Stimulated activated CD4-positive, alpha-beta T cell treated with anti-CD3 and anti-CD28 coated beads, Interleukin-4, amount 100 ng/mL, for 48 hours (primary cell): ENCODE data around the gene FBXW7.

Experiments used
- DNase-seq, 2 donors: peaks; one replicate each; pipeline ENCODE4 v3.0.0-alpha.2; 2020; ENCODE audit warnings: low read depth in 2 of 2

The FBXW7 gene

DNA sequence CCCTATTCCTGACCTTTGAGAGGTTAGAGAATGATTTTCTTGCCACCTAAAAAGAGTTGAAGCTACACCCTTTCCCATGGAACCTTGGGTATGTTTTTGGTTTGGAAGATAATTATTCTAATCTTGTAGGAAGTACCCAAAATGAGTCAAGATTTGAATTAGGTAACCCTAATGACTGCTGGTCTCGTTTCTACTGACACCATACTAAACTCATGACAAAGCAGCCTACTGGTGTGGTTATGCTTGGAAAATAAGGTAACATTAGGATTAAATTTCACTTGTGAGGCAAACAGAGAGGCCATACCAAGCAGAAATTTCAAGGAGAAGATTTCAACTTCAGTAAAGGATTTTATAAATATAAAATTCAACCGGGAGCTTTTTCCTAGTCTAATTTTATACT is 107.9 kb downstream of the FBXW7 start:
- no peak for DNase-seq

DNA sequence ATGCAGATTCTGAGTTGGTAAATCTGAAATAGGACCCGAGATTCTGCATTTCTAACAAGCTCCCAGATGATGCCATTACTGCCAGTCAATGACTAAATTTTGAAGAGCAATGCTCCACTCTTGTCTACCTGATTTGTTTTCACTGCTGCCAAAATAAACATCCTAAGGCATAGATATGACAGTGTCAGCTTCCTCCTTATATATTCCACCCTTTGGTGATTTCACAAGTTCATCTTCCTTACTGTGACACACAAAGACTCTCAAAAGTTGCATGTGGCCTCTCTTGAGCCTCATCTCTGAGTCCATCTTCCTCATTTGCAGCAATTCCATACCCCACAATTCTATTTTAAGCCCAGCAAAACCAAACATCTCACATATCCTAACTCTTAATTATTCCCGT is 110.9 kb downstream of the FBXW7 start:
- no peak for DNase-seq

DNA sequence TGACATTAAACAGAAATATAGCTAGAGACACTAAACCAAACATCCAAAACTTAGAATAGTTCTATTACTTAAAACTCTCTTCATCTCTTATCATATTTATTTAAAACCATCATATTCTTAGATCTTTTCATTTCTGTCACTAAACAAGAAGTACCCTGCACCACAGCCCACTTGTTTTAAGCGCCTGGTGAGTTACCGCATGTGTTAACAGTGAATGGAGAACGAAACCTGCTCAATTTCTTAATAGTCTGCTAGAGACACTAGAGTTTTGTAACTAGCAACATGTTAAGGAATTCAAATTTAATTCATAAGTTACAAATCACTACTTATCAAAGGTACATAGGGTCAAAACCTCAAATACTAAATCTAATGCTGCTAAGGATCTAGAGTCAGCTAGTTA is 111.5 kb downstream of the FBXW7 start:
- no peak for DNase-seq

DNA sequence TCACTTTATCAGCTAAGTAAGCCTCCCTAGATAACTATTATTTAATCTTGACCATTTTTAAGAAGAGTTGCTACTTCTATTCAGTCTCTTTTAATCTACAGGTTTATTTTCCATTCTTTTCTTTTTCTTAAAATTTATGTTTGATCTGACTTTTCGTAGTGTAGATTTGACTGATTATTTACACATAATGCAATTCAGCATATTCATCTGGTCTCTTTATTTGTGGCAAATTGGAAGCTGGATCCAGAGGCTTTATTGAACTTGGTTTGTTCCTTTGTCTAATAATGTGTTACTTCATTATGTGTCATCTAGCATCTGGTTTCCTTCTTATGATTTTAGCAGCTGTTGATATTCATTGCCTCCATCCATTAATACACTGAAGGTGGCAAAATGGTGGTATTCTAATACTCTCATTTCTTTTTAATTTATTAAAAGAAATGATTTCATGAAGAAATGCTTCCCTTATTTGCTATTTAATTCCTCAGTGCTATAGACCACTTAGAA is 113.0 kb downstream of the FBXW7 start:
- DNase-seq = no peak

DNA sequence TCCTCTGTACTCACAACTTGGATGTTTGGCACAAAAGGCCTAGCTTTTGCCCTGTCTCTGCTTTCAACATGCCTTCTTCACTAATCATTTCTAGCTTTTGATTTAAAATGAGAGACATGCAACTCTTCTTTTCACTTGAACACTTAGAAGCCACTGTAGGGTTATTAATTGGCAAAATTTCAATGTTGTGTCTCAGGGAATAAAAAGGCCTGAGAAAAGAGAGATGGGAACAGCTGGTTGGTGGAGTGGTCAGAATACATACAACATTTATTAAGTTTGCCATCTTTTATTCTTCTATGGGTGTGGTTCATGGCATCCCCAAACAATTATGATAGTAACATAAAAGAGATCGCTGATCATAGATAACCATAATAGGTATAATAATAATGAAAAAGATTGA is 114.3 kb downstream of the FBXW7 start:
- DNase-seq = no peak

DNA sequence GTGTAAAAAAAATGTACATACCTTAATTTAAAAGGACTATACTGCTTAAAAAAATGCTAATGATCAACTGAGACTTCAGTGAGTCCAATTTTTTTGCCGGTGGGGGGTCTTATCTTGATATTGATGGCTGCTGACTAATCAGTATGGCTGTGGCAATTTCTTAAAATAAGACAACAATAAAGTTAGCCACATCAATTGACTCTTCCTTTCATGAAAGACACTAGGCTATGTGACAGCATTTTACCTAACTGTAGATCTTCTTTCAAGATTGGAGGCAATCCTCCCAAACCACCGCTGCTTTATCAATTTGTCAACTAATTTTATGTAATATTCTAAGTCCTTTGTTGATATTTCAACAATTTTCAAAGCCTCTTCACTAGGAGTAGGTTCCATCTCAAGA is 116.1 kb downstream of the FBXW7 start:
- no peak for DNase-seq

DNA sequence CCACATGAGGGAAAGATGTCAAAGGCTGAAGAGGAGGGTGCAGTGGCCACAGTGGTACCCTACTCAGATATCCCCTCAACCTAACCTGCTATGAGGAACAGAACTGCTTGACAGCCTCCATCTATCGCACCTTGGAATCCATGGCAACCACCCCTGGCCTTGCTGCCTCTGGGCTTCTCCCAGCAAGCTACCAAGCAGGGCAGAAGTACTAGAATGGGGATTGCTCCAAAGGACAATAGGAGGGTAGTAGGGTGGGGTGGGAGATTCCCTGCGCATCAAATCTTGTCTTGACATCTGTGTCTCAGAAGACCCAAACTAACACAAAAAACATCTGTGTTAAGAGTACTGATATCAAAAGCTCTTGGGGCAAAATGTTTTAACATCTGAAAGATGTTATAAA is 118.2 kb downstream of the FBXW7 start:
- no peak for DNase-seq

DNA sequence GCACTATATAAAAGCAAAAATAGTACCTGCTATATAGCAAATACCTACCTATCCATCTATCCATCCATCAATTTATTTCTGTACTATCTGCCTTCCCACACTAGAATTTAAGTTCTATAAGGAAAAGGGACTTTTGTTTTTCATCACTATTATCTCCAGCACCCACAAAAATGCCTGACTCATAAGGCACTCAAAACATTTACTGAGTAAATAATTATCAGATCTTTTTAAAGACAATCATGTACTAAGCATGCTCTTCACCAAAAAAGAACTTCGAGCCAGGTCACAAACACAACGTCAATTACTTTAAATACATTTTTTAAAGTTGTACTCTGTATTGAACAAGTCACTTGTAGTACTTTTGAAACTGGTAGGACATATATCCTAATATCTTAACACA is 119.9 kb downstream of the FBXW7 start:
- no peak for DNase-seq

DNA sequence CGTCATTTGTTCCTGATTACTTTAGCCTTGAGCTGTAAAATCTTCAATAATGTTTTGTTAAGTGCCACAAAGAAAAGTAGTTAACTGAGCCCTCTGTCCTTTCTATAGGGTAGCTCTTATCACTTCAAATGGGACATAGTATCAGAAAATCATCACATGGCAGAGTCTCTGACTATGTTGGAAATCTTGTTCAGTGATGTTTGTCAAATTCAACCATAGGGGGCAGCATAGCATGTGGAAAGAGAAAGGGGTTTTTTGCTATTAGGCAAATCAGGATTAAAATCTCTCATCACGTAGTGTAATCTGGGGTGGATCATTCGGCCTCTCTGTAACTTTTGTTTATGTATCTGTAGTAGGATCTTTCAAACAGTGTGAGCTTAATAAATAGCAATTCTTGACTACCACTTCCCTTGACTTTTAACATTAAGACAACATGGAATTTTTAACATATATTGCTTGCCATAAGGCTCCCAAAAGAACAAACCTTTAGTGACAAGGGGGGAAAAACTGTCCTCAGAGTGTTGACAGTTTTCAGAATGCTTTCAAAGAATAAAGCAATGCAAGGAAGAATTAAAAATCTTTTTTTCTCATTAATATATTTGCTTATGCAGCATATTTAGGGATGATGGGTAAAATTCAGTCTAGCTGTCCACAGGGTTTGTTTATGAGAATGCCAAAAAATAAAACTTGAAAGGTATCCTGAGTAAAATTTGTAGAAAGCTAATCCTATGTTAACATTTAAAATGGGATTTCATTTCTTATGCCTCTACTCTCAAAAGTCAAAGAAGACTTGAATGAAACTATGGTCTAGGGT is 127.2 kb downstream of the FBXW7 start:
- DNase-seq = no peak

DNA sequence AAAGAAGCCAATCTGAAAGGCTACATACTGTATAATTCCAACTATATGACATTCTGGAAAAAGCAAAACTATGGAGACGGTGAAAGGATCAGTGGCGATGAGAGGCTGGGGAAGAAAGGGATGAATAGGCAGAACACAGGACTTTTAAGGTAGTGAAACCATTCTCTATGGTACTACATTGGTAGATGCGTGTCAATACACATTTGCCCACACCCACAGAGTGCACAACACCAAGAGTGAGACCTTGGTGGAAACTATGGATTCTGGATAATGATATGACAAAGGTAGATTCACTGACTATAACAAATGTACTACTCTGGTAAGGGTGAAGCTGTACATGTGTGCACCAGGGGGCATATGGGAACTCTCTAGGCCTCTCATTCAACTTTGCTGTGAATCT is 134.5 kb downstream of the FBXW7 start:
- no peak for DNase-seq

DNA sequence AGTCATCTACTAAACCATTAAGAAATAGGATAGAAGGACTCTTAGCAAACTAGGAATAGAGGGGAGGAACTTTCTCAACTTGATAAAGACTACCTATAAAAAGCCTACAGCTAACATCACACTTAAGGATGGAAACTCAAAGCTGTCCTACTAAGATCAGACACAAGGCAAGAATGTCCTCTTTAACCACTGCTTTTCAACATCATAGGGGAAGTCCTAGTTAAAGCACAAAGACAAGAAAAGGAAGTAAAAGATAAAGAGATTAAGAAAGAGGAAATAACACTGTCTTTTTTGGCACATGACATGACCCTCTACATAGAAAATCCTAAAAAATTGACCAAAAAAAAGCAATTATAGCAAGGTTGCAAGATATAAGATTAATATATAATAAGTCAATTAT is 136.6 kb downstream of the FBXW7 start:
- DNase-seq = no peak

DNA sequence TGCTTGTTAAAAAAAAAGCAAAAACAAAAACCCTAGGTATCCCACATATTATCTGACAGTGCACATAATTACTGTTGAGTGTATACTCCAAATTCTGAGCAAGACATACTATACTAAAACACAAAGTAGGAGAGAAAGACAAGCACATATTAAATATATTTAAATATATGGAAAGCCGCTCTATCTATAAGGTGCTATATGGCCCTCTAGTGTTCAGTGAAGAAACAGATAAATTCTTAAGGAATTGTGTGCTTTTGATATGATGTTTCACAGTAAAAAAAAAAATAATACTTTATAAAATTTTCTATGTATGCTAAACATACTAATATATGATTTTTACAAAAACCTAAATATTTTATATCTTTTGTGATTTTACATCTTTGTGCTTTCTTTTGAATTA is 137.8 kb downstream of the FBXW7 start:
- DNase-seq = no peak

DNA sequence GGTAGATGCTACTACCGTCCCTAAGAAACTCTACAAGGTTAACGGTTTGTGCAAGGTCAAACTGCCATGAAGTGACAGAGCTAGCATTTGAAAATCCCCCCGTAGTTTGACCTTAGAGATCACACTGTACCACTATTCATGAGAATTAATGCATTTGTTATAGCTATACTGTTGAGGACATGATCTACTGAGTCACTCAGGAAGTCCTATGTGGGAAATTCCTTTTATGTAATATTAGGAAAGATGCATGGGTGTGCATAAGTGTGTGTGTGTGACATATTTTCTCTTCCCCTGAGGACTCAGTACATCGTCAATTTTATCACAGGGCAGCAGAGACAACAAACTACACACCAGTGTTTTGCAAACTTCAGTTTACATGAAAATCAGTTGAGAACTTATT is 141.1 kb downstream of the FBXW7 start:
- DNase-seq = no peak

DNA sequence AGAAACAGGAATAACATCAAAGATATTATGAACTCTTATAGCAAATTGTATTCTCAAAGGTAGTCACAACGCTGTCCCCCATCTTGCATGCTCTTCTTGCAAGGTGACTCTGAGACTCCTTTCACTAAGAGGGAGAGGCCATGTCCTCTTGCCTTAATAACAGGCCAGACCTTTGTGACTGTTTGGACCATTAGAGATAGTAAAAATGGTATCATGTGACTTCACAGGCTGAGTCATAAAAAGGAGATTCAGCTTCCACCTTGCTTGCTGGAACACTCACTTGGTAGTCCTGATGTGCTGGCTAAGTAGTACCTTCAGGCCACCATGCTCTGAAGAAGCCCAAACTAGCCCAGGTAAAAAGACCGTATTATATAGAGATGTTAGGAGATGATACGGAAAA is 143.8 kb downstream of the FBXW7 start:
- DNase-seq = no peak

DNA sequence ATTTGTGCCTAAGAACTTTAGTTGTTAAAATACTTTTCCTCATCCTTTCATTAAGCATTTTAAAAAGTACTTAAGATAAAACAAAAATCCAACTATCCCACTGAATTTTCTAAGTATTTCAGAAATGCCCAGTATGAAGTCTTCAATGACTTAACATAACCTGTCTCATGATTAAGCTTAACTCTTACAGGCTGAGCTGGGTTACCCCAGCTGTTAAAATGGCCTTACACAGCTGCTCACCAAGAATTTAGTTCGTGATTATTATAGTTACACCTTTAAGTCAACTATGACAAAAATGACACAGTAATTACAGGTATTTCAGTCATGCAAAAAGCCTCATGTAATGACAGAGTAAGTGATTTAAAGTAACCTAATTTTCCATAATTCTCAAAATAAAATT is 145.7 kb downstream of the FBXW7 start:
- DNase-seq = no peak

DNA sequence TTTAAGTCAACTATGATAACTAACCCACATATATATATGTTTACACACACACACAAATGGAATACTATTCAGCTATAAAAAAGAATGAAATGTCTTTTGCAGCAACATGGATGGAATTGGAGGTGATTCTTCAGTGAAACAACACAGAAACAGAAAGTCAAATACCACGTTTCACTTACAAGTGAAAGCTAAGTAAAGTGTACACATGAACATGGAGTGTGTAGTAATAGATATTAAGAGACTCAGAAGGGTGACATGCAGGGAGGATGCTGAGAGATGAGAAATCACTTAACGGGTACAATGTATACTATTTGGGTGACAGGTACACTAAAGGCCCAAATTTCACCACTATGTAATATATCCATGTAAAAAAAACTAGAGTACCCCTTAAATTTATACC is 146.5 kb downstream of the FBXW7 start:
- DNase-seq = no peak

DNA sequence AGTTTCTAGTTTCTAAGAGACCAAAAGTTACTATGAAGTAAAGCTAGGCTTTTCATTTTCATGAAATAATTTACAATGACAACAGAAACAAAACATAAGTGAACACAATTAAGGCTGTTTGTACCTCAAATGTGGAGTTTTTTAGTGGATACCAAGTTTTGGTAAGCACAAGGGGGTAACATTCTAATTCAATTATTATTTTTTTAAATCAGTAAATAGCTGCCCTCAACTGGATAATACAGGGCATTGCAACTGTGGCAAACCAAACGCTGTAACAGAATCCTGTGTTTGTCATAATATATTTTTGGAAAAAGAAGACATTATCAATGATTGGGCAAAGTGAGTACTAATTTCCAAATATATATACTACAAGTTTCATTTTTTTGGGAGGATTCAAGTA is 150.3 kb downstream of the FBXW7 start:
- no peak for DNase-seq

DNA sequence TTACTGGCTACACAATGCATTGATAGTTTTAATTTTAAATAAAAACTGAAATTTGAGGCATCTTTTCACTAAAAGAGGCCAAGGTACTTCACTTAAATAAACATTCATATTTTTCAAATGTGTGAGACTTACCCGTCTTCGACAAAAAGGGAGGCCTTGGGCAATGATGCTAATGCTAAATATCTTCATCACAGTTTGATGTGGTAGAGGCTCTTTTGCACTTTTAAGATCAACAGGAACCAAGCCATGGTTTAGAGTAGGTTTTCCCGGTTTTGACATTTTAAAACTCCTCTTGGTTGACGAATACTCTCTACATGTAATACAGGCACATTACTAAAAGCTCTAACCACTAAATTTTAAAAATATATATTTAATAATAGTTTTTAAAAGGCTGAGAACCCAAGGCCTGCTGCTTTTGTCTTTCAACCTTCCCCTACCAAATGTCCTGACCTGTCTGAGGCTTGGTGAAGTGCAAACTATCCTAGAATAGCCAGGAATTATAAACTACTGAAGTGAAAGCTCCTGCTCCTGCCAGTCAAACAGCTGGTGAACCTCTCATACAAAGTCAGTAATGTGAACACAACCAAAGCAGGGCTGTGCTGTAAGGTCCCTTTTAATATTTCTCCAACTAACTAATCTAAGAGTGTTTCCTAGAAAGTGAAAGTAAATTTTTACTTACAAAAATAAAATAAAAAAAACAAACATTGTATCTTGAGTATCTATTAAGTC is 153.7 kb downstream of the FBXW7 start:
- DNase-seq = no peak

DNA sequence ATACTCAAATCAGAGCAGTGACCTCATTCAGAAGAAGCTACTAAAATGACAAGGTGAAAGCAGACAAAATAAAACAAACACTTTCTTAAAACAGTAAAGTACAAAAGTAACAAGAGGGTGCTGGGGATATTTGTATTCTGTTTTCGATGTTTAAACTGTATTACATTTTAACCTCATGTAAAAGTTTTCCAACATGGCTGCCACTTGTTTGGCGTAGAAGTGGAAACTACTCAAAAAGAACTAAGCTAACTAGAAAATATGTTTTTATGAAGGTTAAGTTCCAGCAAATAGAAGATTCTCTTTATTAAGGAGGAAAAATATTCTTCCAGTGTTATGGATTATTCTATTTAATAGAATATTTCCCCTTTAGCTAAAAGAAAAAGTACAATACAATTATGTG is 155.0 kb downstream of the FBXW7 start:
- DNase-seq = no peak

DNA sequence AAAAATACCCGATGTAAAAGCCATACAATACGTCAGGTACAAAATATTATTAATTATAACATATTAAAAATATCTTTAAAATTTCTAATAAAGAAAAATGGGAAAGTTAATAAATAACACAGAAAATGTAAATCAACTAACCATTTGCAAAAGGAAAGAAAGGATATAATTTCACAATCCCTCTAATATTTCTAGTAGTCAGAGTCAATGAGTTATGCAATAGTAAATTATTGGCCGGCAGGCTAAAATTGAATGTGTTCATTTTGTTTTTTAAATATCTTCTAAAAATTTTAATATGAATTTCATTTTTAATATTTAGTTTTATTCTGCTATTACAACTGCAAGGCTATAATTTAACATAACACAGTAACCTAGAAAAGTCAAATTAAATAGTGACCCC is 155.7 kb downstream of the FBXW7 start:
- DNase-seq = no peak

DNA sequence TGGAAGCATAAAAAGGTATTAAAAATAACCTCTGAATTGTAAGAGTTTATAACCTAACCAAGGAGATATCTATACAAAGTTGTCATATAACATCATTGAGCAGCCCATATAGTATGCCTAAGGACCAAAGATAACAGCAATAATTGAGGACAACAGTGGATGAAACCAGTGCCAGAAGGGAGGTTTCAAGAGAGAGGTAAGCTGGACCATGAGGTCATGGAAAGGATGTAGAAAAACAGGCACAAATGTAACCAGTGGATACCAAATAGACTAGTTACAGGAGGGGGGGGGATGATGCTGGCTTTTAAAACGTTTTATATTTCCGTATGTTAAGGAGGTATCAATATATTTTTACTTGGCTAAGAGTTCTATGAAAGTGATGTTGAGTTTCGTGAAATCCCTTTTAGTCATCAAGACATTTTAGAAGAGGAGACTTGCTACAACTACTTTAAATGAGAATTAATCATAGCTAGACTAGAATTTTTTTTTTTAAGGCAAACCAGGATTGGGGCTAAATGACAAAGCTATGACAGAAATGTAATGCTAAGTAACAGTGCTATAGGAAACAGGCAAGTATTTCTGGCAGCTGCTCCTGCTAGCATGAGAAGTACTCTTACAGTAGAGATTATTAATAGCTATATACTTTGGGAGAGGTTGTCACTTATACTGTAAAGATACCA is 161.1 kb downstream of the FBXW7 start:
- DNase-seq = no peak

DNA sequence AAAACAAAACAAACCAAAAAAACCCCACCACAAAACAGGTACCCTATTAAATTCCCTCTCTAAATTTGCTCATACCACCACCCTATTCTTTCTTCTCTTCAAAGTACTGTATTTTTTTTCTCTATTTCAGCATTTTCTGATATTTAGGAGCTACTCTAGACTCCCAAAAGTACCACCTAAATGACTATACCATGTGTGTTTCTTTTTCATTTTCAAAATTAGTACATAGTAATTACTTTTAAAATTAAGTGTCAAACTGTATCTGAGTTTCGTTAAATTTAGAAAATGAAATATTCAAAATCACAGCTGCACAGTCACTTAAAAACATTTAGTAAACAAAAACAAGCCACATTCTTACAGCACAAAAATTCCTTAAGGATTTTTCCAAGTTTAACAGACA is 161.7 kb downstream of the FBXW7 start:
- no peak for DNase-seq

DNA sequence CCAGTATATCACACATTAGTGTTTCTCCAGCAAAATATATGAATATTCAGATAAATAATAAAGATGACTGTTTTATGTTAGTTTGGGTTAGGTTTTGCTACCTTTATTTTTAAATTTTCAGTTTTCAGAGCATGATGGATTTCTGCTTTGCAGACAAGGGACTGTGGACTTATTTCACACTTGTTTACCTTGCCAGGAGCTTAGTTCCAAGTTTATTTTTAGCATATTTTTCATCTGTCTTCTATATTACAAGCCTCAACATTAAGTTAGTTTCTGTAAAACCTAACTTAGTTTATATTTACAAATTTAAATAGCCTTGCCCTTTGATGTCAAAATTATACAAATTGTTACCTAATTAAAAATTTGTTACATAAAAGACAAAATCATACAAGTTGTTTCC is 163.4 kb downstream of the FBXW7 start:
- no peak for DNase-seq
